Articular chondrocyte of knee joint (primary cell): ENCODE measurements around the gene ZYX. TPM values are rescaled to one million over a fixed set of nuclear protein-coding genes. Genes with fewer than 3 reads are reported as not detected.

Experiments used
- small RNA-seq: library from RNA; depleted of rRNA; stranded (forward); fragments of <200 nt; gene quantifications from one replicate; pipeline ENCODE3, GENCODE V24; 2012
- total RNA-seq: library from RNA; depleted of rRNA; stranded (reverse); fragments of >200 nt; gene quantifications from 2 replicates; pipeline ENCODE4 v1.2.3, GENCODE V29; 2012

Gene ZYX
- 25.1 and 34.1 TPM in 2 replicates for total RNA-seq

GRCh38 chr7:143380646-143381426 lies at the start of gene ZYX:
TSS of gene ZYX (plus strand) at chr7:143381345. CDS start at chr7:143381572, 227 bp downstream.

GRCh38 chr7:143362131-143363015 lies 18.8 kb upstream of the ZYX start, which contains the start of gene FAM131B:
TSS of gene FAM131B (minus strand) at chr7:143362713. CDS start at chr7:143362603, 110 bp downstream.

GRCh38 chr7:143408686-143409561 lies 27.8 kb downstream of the ZYX start, which contains the start of gene EPHA1:
TSS of gene EPHA1 (minus strand) at chr7:143408856. CDS start at chr7:143408805, 51 bp downstream.

Small RNA genes lying within 50 kb of the gene (small RNA-seq; reads per million reads assigned to genes)
- not detected for gene MIR6892

Other genes with a start within 250 kb of the ZYX start
- gene PIP, start 249.3 kb upstream of the ZYX start, total RNA-seq = not detected in 2 replicates
- gene TAS2R39, start 197.9 kb upstream of the ZYX start, total RNA-seq = not detected in 2 replicates
- not detected in 2 replicates for gene TAS2R40, start 159.3 kb upstream of the ZYX start, total RNA-seq
- gene GSTK1, start 117.9 kb upstream of the ZYX start, total RNA-seq = 92.3 and 94.9 TPM in 2 replicates
- 0.11 TPM in 1 of 2 replicates, not detected in the other for gene TMEM139, start 96.4 kb upstream of the ZYX start, total RNA-seq
- 11.6 and 12.6 TPM in 2 replicates for gene CASP2, start 93.0 kb upstream of the ZYX start, total RNA-seq
- not detected in 2 replicates for gene CLCN1, start 65.2 kb upstream of the ZYX start, total RNA-seq
- gene FAM131B, start 18.6 kb upstream of the ZYX start, total RNA-seq = 0.39 and 0.54 TPM in 2 replicates
- gene EPHA1, start 27.5 kb downstream of the ZYX start, total RNA-seq = not detected in 2 replicates
- gene TAS2R60, start 62.1 kb downstream of the ZYX start, total RNA-seq = not detected in 2 replicates
- not detected in 2 replicates for gene TAS2R41, start 96.5 kb downstream of the ZYX start, total RNA-seq
- 1.2 TPM in 1 of 2 replicates, not detected in the other for gene CTAGE15, start 190.5 kb downstream of the ZYX start, total RNA-seq
- gene TCAF2, start 239.6 kb downstream of the ZYX start, total RNA-seq = 7.0 and 8.2 TPM in 2 replicates